OCI-M2 (cell line): Measurements from ENCODE around the gene CRAMP1.
"Not testable (repeated sequence)": the region's sequence is repeated elsewhere in the genome, so short reads cannot be mapped to it uniquely, and the experiment has no call there.

Source experiments
- DNase-seq: peaks from one replicate; lab custom pipeline; 2025; ENCODE audit not compliant: unreplicated experiment; lab: John Stamatoyannopoulos, UW

CRAMP1 gene

DNA sequence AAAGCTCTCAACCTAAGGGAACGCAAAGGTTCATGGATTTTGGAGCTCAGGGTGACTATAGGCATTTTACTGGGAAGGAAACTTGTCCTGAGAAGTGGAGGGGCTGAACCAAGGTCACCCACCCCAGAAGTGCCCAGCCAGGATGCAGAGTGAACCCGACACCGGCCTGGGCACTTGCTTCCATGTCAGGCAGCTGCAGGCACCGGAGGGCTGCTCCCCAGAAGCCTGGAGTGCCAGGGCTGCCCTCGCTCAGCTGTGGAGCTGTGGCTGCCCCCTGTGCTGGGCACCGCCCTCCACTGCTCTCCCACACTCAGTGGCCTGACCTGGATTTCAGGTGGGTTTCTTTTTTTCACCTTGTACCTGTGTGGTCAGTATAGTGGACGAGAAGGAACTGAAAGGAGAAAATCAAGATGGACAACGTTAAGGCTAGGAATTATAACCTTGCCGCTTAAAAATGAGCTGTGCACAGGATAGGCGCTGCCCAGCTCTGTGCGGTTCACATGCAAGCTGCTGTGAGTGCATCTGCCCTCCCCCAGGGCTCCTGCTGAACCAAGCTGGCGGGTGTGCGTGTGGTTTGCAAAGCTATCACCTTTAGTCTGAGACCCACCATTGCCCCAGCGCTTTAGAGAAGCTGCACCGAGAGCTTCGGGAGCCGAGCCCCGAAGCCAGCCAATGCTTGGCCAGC is 96.1 kb downstream of the CRAMP1 start:
- DNase-seq = no peak

DNA sequence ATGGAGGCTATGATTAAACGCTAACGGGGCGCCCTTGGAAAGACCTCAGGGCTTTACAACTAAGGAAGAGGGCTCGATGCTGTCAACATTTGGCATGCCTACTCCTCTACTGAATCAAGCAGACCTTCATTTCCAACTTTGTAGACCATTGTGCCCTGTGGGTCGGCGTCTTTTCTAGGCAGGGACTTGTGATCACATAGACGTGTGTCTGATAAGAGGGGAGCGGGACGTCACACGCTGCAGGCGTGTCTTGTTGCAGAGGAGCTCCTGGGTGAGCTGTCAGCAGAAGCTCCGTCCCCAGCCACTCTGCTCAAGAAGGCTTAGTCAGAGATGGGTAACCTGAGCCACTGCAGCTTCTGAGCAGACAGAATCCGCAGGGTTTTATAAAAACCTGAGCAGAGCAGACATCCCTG is 96.6 kb downstream of the CRAMP1 start:
- no peak for DNase-seq

DNA sequence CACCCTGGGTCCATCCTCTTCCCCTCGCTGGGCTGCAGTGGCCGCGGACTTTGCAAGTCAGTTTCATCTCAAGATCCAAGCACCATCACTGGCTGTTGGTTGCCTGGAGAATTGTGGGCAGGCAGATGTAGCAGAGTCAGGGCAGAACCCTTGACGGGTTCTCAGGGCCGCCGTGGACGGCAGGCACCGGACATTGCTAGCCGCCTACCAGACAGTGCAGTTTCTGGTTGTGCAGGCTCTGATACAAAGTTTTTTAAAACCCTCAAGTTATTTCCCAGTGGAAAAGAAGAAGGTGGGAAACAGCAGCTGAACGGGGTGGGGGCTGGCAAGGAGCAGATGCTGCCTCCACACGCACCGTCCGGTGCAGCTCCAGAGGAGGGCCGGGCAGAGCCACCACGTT is 97.2 kb downstream of the CRAMP1 start:
- DNase-seq = no peak

DNA sequence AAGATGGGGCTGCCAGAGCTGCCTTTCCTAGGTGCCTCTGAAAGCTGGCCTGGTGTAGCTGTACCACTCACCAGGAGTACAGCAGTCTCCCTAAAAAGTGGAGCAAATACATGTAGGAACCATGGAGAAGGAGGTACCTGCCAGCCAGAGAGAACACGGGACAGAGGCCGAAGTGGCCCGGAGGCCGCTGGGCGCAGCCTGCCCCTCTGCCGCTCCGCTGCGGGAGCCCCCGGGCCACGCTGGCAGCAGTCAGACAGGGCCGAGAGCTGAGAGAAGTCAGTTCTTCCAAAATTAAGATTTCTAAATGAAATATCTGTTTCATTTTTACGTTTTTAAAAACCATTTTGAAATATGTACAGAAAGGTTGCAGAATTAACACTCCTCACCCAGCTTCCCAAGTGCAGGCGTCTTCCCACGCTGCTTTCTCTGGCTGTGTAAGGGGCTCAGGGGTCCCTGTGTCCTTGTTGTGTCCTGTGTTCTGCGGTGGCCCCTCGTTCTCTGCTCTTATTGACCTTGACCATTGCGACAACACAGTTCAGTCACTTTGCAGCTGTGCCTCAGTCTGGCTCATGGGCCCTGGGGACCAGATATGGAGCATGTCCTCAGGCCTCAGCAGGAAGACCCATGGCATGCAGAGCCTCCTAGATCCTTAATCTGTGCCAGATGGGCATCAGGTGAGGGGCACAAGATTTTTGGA is 98.8 kb downstream of the CRAMP1 start:
- DNase-seq = no peak

DNA sequence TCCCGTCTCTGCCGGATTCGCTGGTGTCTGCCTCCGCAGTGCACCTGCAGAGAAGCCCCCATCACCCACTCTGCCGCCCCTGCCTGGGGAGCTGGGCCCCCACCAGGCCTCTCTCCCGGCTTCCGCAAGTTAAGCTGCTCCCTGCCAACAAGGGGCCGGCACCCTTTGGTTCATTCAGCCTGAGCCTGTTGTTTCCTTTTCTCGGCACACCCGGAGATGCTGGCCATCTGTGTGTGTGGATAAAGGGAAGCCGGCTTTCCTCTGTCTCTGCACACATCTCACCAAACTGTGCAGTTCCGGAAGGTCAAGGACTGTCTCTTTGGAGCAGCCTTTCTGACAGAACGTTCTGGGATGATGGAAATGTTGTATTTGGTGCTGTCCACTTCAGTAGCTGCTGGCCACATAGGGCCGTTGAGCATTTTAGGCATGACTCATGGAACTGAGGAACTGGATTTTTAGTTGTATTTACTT is 100.7 kb downstream of the CRAMP1 start:
- DNase-seq = no peak

DNA sequence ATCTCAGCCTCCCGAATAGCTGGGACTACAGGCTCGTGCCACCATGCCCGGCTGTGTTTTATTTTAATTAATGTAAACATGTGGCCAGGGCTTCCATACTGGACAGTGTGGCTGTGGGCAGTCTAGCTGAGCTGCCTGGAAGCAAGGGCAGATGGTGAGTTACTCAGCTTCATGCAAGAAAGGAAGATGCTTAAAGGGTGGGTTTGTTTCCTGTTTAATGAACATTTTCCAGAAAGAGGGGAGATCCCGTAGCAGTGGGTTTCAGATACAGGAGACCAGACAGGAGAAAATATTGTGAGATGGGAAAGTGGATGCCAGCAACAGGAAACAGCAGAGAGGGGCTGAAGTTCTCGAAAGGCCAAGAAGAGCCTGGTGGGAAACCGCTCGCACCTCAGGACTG is 101.2 kb downstream of the CRAMP1 start:
- DNase-seq = no peak

DNA sequence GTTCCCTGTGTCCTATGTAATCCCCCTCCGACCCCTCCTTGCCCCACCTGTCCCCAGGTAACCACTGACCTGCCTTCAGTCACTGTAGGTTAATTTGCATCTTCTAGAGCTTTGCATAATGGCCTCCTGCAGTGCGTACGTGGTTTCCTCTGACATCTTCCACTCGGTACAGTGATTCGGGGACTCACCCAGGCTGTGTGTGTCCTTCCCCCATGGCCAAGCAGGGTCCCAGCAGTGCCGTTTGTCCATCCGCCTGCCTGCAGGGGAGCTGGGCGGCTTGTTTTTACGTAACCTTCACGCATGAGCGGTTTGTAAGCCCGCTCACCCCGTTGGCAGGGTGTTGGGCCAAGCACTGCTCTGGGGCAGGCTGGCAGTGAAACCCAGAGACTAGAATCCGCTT is 101.8 kb downstream of the CRAMP1 start:
- DNase-seq = no peak

DNA sequence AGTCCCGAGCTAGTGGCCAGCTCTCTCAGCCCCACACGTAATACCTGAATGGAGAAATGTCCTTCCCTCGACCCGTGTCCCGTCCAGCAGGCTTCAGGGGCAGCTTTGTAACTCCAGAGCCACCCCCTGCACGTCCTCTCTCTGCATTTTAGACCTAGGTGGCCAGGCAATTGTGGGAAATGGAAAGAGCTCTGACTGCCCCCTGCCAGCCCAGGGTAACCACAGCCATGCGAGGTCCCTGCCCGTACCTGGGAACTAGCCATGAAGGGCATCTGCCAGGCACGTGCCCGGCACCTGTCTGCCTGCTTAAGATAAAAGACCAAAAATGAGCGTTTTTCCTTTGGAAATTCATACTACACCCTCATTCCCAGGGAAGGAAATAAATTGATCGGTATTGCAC is 103.1 kb downstream of the CRAMP1 start:
- no peak for DNase-seq

DNA sequence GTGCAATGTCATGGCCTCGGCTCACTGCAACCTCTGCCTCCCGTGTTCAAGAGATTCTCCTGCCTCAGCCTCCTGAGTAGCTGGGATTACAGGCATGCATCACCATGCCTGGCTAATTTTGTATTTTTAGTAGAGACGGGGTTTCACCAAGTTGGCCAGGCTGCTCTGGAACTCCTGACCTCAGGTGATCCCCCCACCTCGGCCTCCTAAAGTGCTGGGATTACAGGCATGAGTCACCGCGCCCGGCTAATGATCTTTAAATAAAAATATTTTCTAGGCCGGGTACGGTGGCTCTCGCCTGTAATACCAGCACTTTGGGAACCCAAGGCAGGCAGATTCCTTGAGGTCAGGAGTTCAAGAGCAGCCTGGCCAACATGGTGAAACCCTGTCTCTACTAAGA is 106.1 kb downstream of the CRAMP1 start:
- not testable (repeated sequence) for DNase-seq

DNA sequence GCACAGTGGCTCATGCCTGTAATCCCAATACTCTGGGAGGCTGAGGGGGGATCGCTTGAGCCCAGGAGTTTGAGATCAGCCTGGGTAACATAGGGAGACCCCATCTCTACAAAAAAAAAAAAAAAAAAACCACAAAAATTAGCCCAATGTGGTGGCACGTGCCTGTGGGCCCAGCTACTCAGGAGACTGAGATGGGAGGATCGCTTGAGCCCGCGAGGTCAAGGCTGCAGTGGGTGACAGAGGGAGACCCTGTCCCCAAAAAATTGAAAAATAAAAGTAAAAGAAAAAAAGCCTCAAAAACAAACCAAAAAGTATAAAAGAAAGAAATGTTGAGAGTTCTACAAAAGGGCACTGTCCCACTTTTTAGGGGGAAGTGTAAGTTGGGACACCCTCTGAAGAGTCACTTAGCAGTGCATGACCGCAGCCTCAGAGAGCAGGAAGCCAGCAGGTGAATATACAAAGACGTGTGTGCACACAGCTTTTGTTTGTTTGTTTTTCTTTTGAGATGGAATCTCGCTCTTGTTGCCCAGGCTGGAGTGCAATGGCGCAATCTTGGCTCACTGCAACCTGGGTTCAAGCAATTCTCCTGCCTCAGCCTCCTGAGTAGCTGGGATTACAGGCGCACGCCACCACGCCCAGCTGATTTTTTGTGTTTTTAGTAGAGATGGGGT is 107.5 kb downstream of the CRAMP1 start:
- DNase-seq = not testable (repeated sequence)

DNA sequence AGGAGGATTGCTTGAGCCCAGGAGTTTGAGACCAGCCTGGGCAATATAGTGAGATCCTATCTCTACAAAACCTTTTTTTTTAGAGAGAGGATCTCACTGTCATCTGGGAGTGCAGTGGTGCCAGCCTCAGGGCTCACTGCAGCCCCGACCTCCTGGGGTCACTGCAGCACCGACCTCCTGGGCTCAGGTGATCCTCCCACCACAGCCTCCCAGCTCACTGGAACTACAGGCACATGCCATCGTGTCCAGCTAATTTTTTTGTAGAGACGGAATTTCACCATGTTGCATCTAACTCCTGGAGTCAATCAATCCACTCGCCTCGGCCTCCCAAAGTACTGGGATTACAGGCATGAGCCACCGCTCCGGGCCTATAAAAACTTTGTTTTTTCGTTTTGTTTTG is 109.2 kb downstream of the CRAMP1 start:
- no peak for DNase-seq

DNA sequence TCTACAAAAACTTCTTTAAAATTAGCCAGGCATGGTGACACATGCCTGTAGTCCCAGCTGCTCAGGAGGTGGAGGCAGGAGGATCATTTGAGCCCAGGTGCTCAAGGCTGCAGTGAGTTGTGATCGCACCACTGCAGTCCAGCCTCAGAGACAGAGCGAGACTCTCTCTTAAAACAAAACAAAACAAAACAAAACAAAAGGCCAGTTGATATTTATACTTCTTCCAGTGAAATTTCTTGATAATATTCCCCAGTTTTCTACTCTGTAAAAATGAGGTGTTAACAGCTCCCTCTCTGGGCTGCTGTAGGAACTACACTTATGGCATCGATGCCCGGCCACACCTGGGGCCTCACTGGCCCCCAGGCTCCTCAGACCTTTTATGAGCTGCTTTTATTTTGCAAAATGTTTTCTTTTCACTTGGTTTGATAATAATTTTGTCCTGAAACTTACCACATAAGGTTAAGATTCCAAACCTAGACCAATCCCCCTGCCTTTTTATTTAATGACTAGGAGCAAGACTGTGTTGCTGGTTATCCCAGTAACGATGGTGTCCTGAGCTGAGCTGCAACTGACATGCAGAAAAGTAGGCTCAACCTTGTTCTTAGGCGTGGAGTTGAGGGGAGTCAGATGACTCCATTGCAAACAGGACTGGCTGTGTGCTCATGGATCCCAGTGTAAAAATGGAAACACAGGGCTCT is 111.4 kb downstream of the CRAMP1 start:
- DNase-seq = no peak

DNA sequence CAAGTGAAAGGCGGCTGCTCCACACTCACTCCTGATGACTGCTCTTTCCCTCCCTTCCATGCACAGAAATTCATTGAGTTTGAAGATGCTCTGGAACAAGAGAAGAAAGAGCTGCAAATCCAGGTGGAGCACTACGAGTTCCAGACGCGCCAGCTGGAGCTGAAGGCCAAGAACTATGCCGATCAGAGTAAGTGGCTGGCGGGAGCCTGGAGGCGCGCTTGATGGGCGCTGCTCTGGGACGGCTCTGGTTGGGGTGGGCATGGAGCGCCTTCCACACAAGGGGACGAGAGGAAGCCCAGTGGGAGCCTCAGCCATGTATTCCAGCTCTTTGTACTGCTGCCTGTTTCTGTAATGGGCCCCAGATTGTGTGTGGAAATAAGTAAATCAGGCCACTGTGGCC is 112.3 kb downstream of the CRAMP1 start:
- no peak for DNase-seq

DNA sequence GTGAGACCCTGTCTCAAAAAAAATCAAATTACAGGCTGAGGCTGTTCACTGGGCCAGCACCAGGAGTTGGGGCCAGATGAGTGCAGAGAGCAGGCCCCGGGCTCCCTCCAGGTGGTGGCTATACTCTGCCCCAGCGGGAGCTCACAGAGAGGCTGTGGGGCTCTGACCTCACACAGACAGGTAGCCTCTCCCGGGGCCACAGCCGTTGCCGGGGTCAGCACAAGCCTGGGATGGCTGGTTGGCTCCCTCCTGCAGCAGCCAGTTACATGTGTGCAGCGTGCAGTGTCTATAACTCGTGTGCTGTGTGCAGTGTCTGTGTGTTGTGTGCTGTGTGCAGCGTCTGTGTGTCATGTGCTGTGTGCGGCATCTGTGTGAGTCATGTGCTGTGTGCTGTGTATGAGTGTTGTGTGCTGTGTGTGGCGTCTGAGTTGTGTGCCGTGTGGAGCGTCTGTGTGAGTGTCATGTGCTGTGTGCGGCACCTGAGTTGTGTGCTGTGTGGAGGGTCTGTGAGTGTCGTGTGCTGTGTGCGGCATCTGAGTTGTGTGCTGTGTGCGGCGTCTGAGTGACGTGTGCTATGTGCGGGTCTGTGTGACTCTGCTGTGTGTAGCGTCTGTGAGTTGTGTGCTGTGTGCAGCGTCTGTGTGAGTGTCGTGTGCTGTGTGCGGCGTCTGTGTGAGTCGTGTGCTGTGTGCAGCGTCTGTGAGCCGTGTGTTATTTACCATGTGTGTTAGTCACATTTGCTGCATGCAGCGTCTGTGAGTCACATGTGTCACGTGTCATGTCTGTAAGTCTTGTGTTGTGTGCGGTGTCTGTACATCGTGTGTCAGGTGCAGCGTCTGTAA is 114.7 kb downstream of the CRAMP1 start:
- no peak for DNase-seq
